H9 (cell line): ENCODE measurements around the gene ATG14. TPM values are rescaled to one million over a fixed set of nuclear protein-coding genes. Genes with fewer than 3 reads are reported as not detected.

ENCODE experiments used
- DNase-seq: peaks from one replicate; pipeline ENCODE4 v3.0.0-alpha.2; 2017
- H2AFZ ChIP-seq: one replicate; pipeline ENCODE4 v1.6.1; 2013; ENCODE audit warnings: mild to moderate bottlenecking, low read length, control low read depth, moderate library complexity
- H2AK5ac ChIP-seq: 2 replicates; pipeline ENCODE4 v1.6.1; 2013; ENCODE audit warnings: low read length, control low read depth, mixed read lengths; ENCODE audit not compliant: insufficient read length
- H2BK120ac ChIP-seq: one replicate; pipeline ENCODE4 v1.6.1; 2013; ENCODE audit warnings: low read depth, mild to moderate bottlenecking, low read length, control low read depth, inconsistent platforms; ENCODE audit not compliant: poor library complexity, severe bottlenecking
- H2BK12ac ChIP-seq: 2 replicates; pipeline ENCODE4 v1.6.1; 2013; ENCODE audit warnings: low read length, control low read depth, mixed read lengths, low read depth; ENCODE audit not compliant: insufficient read length
- H2BK15ac ChIP-seq: 2 replicates; pipeline ENCODE4 v1.6.1; 2013; ENCODE audit warnings: low read depth, low read length, control low read depth
- H2BK20ac ChIP-seq: one replicate; pipeline ENCODE4 v1.6.1; 2013; ENCODE audit warnings: low read depth, mild to moderate bottlenecking, low read length, control low read depth, inconsistent platforms; ENCODE audit not compliant: poor library complexity, severe bottlenecking
- H2BK5ac ChIP-seq: 2 replicates; pipeline ENCODE4 v1.6.1; 2013; ENCODE audit warnings: low read length, control low read depth, mixed read lengths; ENCODE audit not compliant: insufficient read length
- H3K14ac ChIP-seq: 2 replicates; pipeline ENCODE4 v1.6.1; 2013; ENCODE audit warnings: low read length, control low read depth; ENCODE audit not compliant: insufficient read depth
- H3K18ac ChIP-seq: 2 replicates; pipeline ENCODE4 v1.6.1; 2013; ENCODE audit warnings: low read depth, mild to moderate bottlenecking, mixed read lengths, low read length, control low read depth; ENCODE audit not compliant: insufficient read length
- H3K23ac ChIP-seq: 2 replicates; pipeline ENCODE4 v1.6.1; 2013; ENCODE audit warnings: low read length, control low read depth, mixed read lengths, low read depth; ENCODE audit not compliant: insufficient read length
- H3K23me2 ChIP-seq: 2 replicates; pipeline ENCODE4 v1.6.1; 2013; ENCODE audit warnings: low read depth, mild to moderate bottlenecking, mixed read lengths, low read length, control low read depth; ENCODE audit not compliant: insufficient read length, poor library complexity, severe bottlenecking
- H3K27ac ChIP-seq: 2 replicates; pipeline ENCODE4 v1.5.1; 2013; ENCODE audit warnings: low read length, control low read depth, mixed read lengths, low read depth; ENCODE audit not compliant: insufficient read length
- H3K27me3 ChIP-seq: 2 replicates; pipeline ENCODE4 v1.6.1; 2013; ENCODE audit warnings: low read length, control low read depth, inconsistent platforms; ENCODE audit not compliant: insufficient read depth
- H3K4ac ChIP-seq: 2 replicates; pipeline ENCODE4 v1.6.1; 2013; ENCODE audit warnings: low read depth, mild to moderate bottlenecking, control low read depth, inconsistent platforms, low read length, moderate library complexity
- H3K4me1 ChIP-seq: 2 replicates; pipeline ENCODE4 v1.6.1; 2013; ENCODE audit warnings: low read length, control low read depth, inconsistent platforms; ENCODE audit not compliant: insufficient read depth
- H3K4me2 ChIP-seq: 2 replicates; pipeline ENCODE4 v1.6.1; 2013; ENCODE audit warnings: low read length, control low read depth, mixed read lengths; ENCODE audit not compliant: insufficient read length, insufficient read depth
- H3K56ac ChIP-seq: 2 replicates; pipeline ENCODE4 v1.6.1; 2013; ENCODE audit warnings: low read depth, mild to moderate bottlenecking, mixed read lengths, low read length, control low read depth; ENCODE audit not compliant: insufficient read length
- H3K79me1 ChIP-seq: 2 replicates; pipeline ENCODE4 v1.6.1; 2013; ENCODE audit warnings: low read depth, mild to moderate bottlenecking, moderate library complexity, low read length, control low read depth, inconsistent platforms; ENCODE audit not compliant: insufficient read depth, poor library complexity, severe bottlenecking
- H3K79me2 ChIP-seq: 2 replicates; pipeline ENCODE4 v1.6.1; 2013; ENCODE audit warnings: low read length, control low read depth, inconsistent platforms; ENCODE audit not compliant: insufficient read depth
- H3K9ac ChIP-seq: 2 replicates; pipeline ENCODE4 v1.6.1; 2013; ENCODE audit warnings: low read length, control low read depth, mixed read lengths; ENCODE audit not compliant: insufficient read length; ENCODE audit errors: extremely low read depth
- H3K9me3 ChIP-seq: one replicate; pipeline ENCODE4 v1.6.1; 2013; ENCODE audit warnings: low read depth, low read length, inconsistent platforms; ENCODE audit not compliant: control insufficient read depth
- H3T11ph ChIP-seq: one replicate; pipeline ENCODE4 v1.6.1; 2013; ENCODE audit warnings: mild to moderate bottlenecking, low read length, control low read depth, inconsistent platforms
- H4K20me1 ChIP-seq: one replicate; pipeline ENCODE4 v1.6.1; 2013; ENCODE audit not compliant: control insufficient read depth, insufficient read length, insufficient read depth
- H4K5ac ChIP-seq: 2 replicates; pipeline ENCODE4 v1.6.1; 2013; ENCODE audit warnings: low read depth, mild to moderate bottlenecking, mixed read lengths, low read length, control low read depth; ENCODE audit not compliant: insufficient read length
- H4K8ac ChIP-seq: replicated peaks from 2 replicates; pipeline ENCODE4 v1.6.1; 2013; ENCODE audit warnings: low read length, control low read depth, mixed read lengths, low read depth; ENCODE audit not compliant: insufficient read length
- H4K91ac ChIP-seq: 2 replicates; pipeline ENCODE4 v1.6.1; 2013; ENCODE audit warnings: low read depth, mild to moderate bottlenecking, moderate library complexity, mixed read lengths, low read length, control low read depth; ENCODE audit not compliant: insufficient read length
- H3K27ac Mint-ChIP-seq, 3 experiments: 2 replicates in 2 of 3; 3 replicates in 1 of 3; pipeline ENCODE4 v1.8.0; 2020 to 2021; ENCODE audit warnings: mixed read lengths in 3 of 3, mild to moderate bottlenecking in 1 of 3, moderate library complexity in 1 of 3
- H3K27me3 Mint-ChIP-seq: 2 replicates; pipeline ENCODE4 v1.8.0; 2021; ENCODE audit warnings: low read depth, mild to moderate bottlenecking, moderate library complexity, mixed read lengths
- H3K36me3 Mint-ChIP-seq, 3 experiments: 2 replicates in 2 of 3; 3 replicates in 1 of 3; pipeline ENCODE4 v1.8.0; 2020 to 2021; ENCODE audit warnings: low read depth in 3 of 3, mixed read lengths in 3 of 3; ENCODE audit not compliant: insufficient read depth in 1 of 3
- H3K4me1 Mint-ChIP-seq, 2 experiments: 2 replicates each; pipeline ENCODE4 v1.8.0; 2020; ENCODE audit warnings: mixed read lengths in 2 of 2
- H3K4me3 Mint-ChIP-seq, 2 experiments: 2 replicates in 1 of 2; 3 replicates in 1 of 2; pipeline ENCODE4 v1.8.0; 2020 to 2021; ENCODE audit warnings: mild to moderate bottlenecking in 2 of 2, mixed read lengths in 2 of 2, moderate library complexity in 1 of 2
- H3K9me3 Mint-ChIP-seq, 2 experiments: 2 replicates in 1 of 2; 3 replicates in 1 of 2; pipeline ENCODE4 v1.8.0; 2020; ENCODE audit warnings: mild to moderate bottlenecking in 2 of 2, mixed read lengths in 2 of 2, moderate library complexity in 1 of 2
- WGBS: extraction: QIAGEN DNeasy Blood & Tissue Kit; methylation state at CpG from one replicate; pipeline ENCODE4 v1.1.7; 2013; ENCODE audit warnings: missing lambda C conversion rate, low lambda C conversion rate, mixed read lengths; ENCODE audit not compliant: insufficient read length; ENCODE audit errors: extremely low coverage; 5-methylcytosine and 5-hydroxymethylcytosine counted together
- total RNA-seq: library from RNA; stranded (reverse); gene quantifications from 2 replicates; pipeline ENCODE4 v1.2.1, GENCODE V29; 2021
- TF ChIP-seq, protein P1 (sequence below): fragments of 200-600 bp; sonication (generic); conservative IDR thresholded peaks from 3 replicates; pipeline ENCODE4 v1.8.0; 2021; ENCODE audit warnings: antibody characterized with exemption, mild to moderate bottlenecking

The ATG14 gene
- total RNA-seq, 1 experiment from 2014 or later: 13.6 TPM

DNA sequence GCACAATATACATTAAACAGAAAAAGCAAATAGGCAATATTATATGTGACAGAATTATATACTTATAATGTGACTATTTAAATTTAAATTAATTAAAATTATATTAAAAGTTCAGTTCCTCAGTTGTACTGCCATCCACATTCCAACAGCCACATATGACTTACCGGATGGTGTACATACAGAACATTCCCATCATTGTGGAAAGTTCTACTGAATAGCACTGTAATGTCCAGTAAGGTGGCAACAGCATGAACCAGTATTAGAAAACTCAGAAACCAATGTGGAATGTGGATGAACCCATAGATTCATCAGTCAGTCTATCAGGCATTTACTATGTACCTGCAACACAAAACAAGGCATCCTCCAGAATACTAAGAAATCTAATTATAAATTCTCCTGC lies 12.4 kb downstream of the ATG14 start:
- H3K27ac ChIP-seq: no peak overlapping the region
- no peak overlapping the region for H3K14ac ChIP-seq
- Mint-ChIP-seq H3K4me3 (no peak overlapping the region), H3K27ac (no peak overlapping the region), H3K36me3 (peaks cover 0 to 15% (median 11%) of the 10 kb centered on the region in 3 experiments; a peak in 5 of 7 replicates), H3K4me1 (no peaks in the 10 kb centered on the region), H3K9me3 (no peaks in the 10 kb centered on the region; a peak in 1 of 5 replicates), H3K27me3 (no peaks in the 10 kb centered on the region)
- H3K9ac ChIP-seq: no peak overlapping the region
- no peak overlapping the region for H3K23ac ChIP-seq
- no peak overlapping the region for H4K91ac ChIP-seq
- H3K56ac ChIP-seq: no peak overlapping the region
- TF ChIP-seq, protein P1, sequence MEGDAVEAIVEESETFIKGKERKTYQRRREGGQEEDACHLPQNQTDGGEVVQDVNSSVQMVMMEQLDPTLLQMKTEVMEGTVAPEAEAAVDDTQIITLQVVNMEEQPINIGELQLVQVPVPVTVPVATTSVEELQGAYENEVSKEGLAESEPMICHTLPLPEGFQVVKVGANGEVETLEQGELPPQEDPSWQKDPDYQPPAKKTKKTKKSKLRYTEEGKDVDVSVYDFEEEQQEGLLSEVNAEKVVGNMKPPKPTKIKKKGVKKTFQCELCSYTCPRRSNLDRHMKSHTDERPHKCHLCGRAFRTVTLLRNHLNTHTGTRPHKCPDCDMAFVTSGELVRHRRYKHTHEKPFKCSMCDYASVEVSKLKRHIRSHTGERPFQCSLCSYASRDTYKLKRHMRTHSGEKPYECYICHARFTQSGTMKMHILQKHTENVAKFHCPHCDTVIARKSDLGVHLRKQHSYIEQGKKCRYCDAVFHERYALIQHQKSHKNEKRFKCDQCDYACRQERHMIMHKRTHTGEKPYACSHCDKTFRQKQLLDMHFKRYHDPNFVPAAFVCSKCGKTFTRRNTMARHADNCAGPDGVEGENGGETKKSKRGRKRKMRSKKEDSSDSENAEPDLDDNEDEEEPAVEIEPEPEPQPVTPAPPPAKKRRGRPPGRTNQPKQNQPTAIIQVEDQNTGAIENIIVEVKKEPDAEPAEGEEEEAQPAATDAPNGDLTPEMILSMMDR: no peak
- H4K5ac ChIP-seq: no peak overlapping the region
- no CpG with 5 or more reads among the region's 1 CpG for WGBS
- DNase-seq: no peak
- H3K4ac ChIP-seq: no peak overlapping the region
- no peak overlapping the region for H2BK5ac ChIP-seq
- H3K79me2 ChIP-seq: peaks cover 3% of the 10 kb centered on the region; the same call in 1 of the 2 replicates
- H2BK15ac ChIP-seq: no peak overlapping the region
- no peaks in the 10 kb centered on the region for H3K27me3 ChIP-seq
- no peak overlapping the region for H3T11ph ChIP-seq
- no peaks in the 10 kb centered on the region for H3K79me1 ChIP-seq
- H2BK12ac ChIP-seq: no peak overlapping the region
- no peaks in the 10 kb centered on the region for H3K9me3 ChIP-seq
- H2BK120ac ChIP-seq: no peak overlapping the region
- no peak overlapping the region for H2AFZ ChIP-seq
- H4K8ac ChIP-seq: no peak overlapping the region
- no peak overlapping the region for H3K18ac ChIP-seq
- no peaks in the 10 kb centered on the region for H4K20me1 ChIP-seq
- H3K4me2 ChIP-seq: no peak overlapping the region
- H2AK5ac ChIP-seq: no peak overlapping the region
- H3K4me1 ChIP-seq: no peaks in the 10 kb centered on the region
- no peaks in the 10 kb centered on the region for H3K23me2 ChIP-seq
- H2BK20ac ChIP-seq: no peak overlapping the region
